ENCODE results near the gene NRK.
"Not testable (repeated sequence)": the region's sequence is repeated elsewhere in the genome, so short reads cannot be mapped to it uniquely, and the experiment has no call there.

NRK gene

DNA sequence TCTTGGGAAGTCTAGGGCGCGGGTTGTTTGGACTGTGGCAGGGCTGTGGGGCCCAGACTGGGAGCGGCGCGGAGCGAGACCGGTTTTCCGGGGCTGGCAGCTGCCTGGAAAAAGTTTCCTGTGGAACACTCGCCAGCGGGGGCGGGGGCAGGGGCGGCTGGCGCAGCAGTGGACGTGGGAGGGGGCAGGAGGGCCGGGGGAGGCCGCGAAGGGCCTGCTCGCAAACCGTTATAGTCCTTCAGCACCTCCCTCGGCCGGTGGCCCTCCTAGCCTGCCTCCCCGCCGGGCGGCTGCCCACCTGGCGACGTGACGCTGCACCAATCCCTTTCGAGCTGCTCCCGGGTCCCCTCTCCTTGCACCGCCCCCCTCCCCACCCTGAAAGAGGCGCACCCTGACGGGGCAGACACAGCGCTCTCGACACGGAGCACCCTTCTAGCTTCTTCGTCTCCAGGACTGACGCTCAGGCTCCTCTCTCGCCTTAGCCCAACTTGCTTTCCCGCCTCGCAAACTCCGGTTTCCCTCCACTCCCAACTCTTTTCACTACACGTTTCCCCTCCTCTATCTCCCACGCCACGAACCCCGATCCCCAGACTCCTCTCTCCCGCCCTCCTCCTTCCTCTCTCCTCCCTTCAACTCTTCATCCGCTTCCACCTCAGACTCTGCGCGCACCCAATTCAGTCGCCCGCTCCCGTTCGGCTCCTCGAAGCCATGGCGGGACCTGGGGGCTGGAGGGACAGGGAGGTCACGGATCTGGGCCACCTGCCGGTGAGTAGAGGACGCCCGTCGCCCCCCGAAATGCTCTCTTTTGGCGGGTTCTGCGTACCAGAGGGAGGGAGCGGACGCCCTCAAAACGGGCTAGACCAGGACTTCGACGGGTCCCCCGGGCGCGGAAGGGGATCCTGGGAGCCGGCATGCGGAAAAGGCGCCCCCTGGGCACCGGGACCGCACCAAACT lies at the start of gene NRK:
Gene NRK, plus strand, starts transcription at position 402 of the 954 bp plus-strand sequence. Its CDS starts 307 bp downstream, at position 709.
- DNase-seq (ENCODE audit: insufficient read length, low spot score) = no peak
- TF ChIP-seq, protein P1, sequence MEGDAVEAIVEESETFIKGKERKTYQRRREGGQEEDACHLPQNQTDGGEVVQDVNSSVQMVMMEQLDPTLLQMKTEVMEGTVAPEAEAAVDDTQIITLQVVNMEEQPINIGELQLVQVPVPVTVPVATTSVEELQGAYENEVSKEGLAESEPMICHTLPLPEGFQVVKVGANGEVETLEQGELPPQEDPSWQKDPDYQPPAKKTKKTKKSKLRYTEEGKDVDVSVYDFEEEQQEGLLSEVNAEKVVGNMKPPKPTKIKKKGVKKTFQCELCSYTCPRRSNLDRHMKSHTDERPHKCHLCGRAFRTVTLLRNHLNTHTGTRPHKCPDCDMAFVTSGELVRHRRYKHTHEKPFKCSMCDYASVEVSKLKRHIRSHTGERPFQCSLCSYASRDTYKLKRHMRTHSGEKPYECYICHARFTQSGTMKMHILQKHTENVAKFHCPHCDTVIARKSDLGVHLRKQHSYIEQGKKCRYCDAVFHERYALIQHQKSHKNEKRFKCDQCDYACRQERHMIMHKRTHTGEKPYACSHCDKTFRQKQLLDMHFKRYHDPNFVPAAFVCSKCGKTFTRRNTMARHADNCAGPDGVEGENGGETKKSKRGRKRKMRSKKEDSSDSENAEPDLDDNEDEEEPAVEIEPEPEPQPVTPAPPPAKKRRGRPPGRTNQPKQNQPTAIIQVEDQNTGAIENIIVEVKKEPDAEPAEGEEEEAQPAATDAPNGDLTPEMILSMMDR (IDR thresholded peaks at IDR 0.05; ENCODE audit: insufficient read depth, missing control alignments) = no peak
- no peak for FAIRE-seq

- TF ChIP-seq, protein P1 (IDR thresholded peaks at IDR 0.05; ENCODE audit: insufficient read depth, missing control alignments) = no peak
- no peak for FAIRE-seq
- no peak for DNase-seq (ENCODE audit: insufficient read length, low spot score)
These were observed 48.5 kb upstream of the NRK start for GRCh38 chrX:105773801-105774200.

DNA sequence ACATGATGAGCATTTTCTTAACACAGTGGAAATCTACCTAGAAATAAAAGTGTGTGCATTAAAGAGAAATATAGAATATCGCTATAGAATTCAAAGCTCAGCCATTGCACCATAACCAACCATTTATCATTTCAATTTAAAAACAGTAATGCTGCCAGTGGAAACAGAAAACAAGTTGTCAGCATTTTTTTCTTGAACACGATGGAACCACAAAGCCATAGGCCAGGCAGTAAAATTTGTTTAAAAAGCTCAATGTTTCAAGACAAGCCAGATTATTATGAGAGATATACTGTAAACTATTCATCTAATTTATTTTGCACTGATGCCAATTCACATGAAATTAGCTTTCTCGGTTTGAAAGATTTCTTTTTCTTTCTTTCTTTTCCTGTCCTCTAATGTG lies 46.7 kb upstream of the NRK start:
- FAIRE-seq (no peak), DNase-seq (ENCODE audit: insufficient read length, low spot score) (no peak)
- TF ChIP-seq, protein P1 (IDR thresholded peaks at IDR 0.05; ENCODE audit: insufficient read depth, missing control alignments) = no peak

DNA sequence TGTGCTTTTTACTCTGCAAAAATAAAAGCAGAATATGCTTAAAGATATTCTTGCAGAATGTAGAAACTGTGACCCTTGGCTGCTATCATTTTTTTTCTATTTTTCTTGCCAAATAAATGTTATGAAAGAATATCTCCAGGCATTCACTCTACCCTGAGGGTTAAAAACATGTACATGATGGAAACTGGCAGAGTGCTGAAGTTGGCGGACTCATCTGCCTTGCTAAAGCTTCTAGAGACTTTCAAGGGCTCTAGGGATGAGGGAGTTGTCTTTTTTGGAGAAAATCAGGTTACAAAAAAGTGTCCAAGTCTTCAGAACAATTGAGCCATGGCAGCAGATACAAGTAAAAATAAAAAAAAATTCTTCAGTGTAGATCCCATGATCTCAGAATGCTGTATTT lies 40.5 kb upstream of the NRK start:
- DNase-seq (ENCODE audit: insufficient read length, low spot score) (no peak), FAIRE-seq (no peak)
- TF ChIP-seq, protein P1 (IDR thresholded peaks at IDR 0.05; ENCODE audit: insufficient read depth, missing control alignments) = no peak

- not testable (repeated sequence) for FAIRE-seq; DNase-seq (ENCODE audit: insufficient read length, low spot score)
These were observed 25.5 kb upstream of the NRK start for GRCh38 chrX:105796877-105797276.

DNA sequence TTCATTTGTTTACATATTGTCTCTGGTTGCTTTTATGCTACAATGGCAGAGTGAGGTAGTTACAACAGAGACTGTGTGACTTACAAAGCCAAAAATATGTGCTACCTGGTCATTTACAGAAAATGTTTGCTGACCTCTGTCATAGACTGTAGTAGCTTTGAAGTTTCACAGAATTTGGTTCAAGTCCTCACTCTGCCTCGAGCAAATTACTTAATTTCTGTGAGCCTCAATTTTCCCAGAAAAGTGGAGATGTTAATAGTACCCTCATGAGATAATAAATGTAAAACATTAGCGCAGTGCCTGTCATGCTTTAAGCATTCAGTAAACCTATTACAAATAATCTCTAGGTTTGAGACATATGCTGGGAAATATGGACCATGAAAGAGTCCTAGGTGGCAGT lies 18.4 kb upstream of the NRK start:
- TF ChIP-seq, protein P1 (IDR thresholded peaks at IDR 0.05; ENCODE audit: insufficient read depth, missing control alignments) = no peak
- no peak for DNase-seq (ENCODE audit: insufficient read length, low spot score)
- no peak for FAIRE-seq

- not testable (repeated sequence) for FAIRE-seq
These were observed 16.7 kb upstream of the NRK start for GRCh38 chrX:105805655-105806054.

GRCh38 chrX:105816517-105816916 lies 5.8 kb upstream of the NRK start:
- TF ChIP-seq, protein P1 (IDR thresholded peaks at IDR 0.05; ENCODE audit: insufficient read depth, missing control alignments) = no peak
- DNase-seq (ENCODE audit: insufficient read length, low spot score) (no peak), FAIRE-seq (no peak)

More at GRCh38 chrX:105805655-105806054, 16.7 kb upstream of the NRK start:
- not testable (repeated sequence) for DNase-seq (ENCODE audit: insufficient read length, low spot score)
